Lower leg skin (tissue), 3 donors: ENCODE measurements around the gene PPP4R1.

ENCODE experiments used
- CTCF ChIP-seq, 3 donors: fragments of 450-650 bp; IDR thresholded peaks; one replicate each; pipeline ENCODE4 v1.5.1; 2016; ENCODE audit warnings: antibody characterized with exemption in 3 of 3, mild to moderate bottlenecking in 3 of 3, moderate library complexity in 2 of 3
- POLR2A ChIP-seq, 2 donors: fragments of 450-650 bp; IDR thresholded peaks; one replicate each; pipeline ENCODE4 v1.6.1; 2016 to 2017; ENCODE audit warnings: antibody characterized with exemption in 2 of 2, mild to moderate bottlenecking in 1 of 2, moderate library complexity in 1 of 2

- TF ChIP-seq POLR2A (IDR thresholded peaks at IDR 0.05) (no peak), CTCF (IDR thresholded peaks at IDR 0.05) (no peak)
Observed at GRCh38 chr18:9549405-9549804, 65.0 kb downstream of the PPP4R1 start.
